Stomach (tissue), 9 donors: ENCODE results near the gene DCP1B. TPM values are rescaled to one million over a fixed set of nuclear protein-coding genes. Genes with fewer than 3 reads are reported as not detected.

Experiments
- DNase-seq, 2 donors: peaks; one replicate each; pipeline versions ENCODE4 v3.0.0 to v3.0.0-alpha.2; 2013 to 2019
- H3K27ac ChIP-seq, 5 donors: fragments of 200-600 bp in 4 of 5; sonication (generic) in 4 of 5; one replicate each; pipeline ENCODE4 v1.5.1; 2013 to 2019; ENCODE audit warnings: mild to moderate bottlenecking in 1 of 5, moderate library complexity in 1 of 5
- H3K27me3 ChIP-seq, 3 donors: fragments of 200-600 bp; sonication (generic); one replicate each; pipeline ENCODE4 v1.5.1; 2017 to 2019; ENCODE audit warnings: mixed run types in 1 of 3
- H3K36me3 ChIP-seq, 4 donors: fragments of 200-600 bp; sonication (generic); 1 replicate in 3 of 4; 2 replicates in 1 of 4; pipeline ENCODE4 v1.5.1; 2016 to 2019
- H3K4me1 ChIP-seq, 4 donors: fragments of 200-600 bp; sonication (generic); one replicate each; pipeline ENCODE4 v1.5.1; 2016 to 2019
- H3K4me3 ChIP-seq, 4 donors: fragments of 200-600 bp; sonication (generic) in 3 of 4; one replicate each; pipeline ENCODE4 v1.5.1; 2016 to 2019; ENCODE audit warnings: mild to moderate bottlenecking in 1 of 4
- H3K9me3 ChIP-seq, 4 donors: fragments of 200-600 bp; sonication (generic); one replicate each; pipeline ENCODE4 v1.5.1; 2016 to 2019
- CTCF ChIP-seq, 7 experiments: fragments of 450-650 bp in 4 of 7; fragments of 200-600 bp in 3 of 7; sonication (generic) in 3 of 7; IDR thresholded peaks; one replicate each; pipeline ENCODE4 v1.5.1; 2016 to 2019; ENCODE audit warnings: antibody characterized with exemption in 7 of 7, control low read depth in 2 of 7, mild to moderate bottlenecking in 1 of 7
- EP300 ChIP-seq: sonication (generic); formaldehyde crosslinking; IDR thresholded peaks from one replicate; pipeline ENCODE4 v1.6.1; 2017; ENCODE audit warnings: antibody characterized with exemption
- POLR2A ChIP-seq, 4 donors: fragments of 450-650 bp; IDR thresholded peaks; one replicate each; pipeline ENCODE4 v1.6.1; 2016; ENCODE audit warnings: antibody characterized with exemption in 4 of 4, control low read depth in 2 of 4, mild to moderate bottlenecking in 1 of 4, moderate library complexity in 1 of 4
- POLR2AphosphoS5 ChIP-seq, 3 donors: sonication (generic); formaldehyde crosslinking; IDR thresholded peaks; one replicate each; pipeline ENCODE4 v1.6.1; 2016; ENCODE audit warnings: antibody characterized with exemption in 3 of 3
- WGBS, 5 donors: extraction: QIAGEN DNeasy Blood & Tissue Kit in 3 of 5; methylation state at CpG; one replicate each; pipeline versions ENCODE4 v1.1.5 to v1.1.7; 2013 to 2018; 5-methylcytosine and 5-hydroxymethylcytosine counted together
- intact Hi-C: fragments of 100-400 bp; cut with DNase I; formaldehyde crosslinking; loops from one replicate; pipeline ENCODE4 v1.15.1; 2023; ENCODE audit warnings: low total_unique reads
- polyA plus RNA-seq, 3 donors: library from polyadenylated mRNA; stranded (reverse); fragments of 200-250 nt; gene quantifications; one replicate each; pipeline ENCODE4 v1.2.3, GENCODE V29; 2013
- total RNA-seq, 5 donors: library from RNA; depleted of rRNA; stranded (reverse); fragments of >200 nt; gene quantifications; one replicate each; pipeline versions ENCODE4 v1.1.0 to v1.2.3, GENCODE V29; 2014 to 2016
- donor health status: healthy with polysubstance abuse.
- donor health status: Bipolar disorder and iron deficiency.
- donor health status: healthy.

The DCP1B gene
- total and polyA plus RNA-seq, 8 donors, result 5.8 to 43.2 (median 16.0) TPM; not detected in 1

- peak in 1 of 2 donors; percentile 20 for DNase-seq
- H3K9me3 ChIP-seq, result no peaks in the 10 kb centered on the region
- 82 to 90% (median 86%) methylated on average over 11 of the region's 11 CpGs for WGBS, 5 donors
- H3K27ac ChIP-seq, result no peak overlapping the region
- H3K27me3 ChIP-seq, result peaks cover 0 to 9% (median 4%) of the 10 kb centered on the region in 3 donors
- H3K4me1 ChIP-seq, result peaks cover 7 to 51% (median 20%) of the 10 kb centered on the region in 4 donors
- no peaks in the 10 kb centered on the region for H3K36me3 ChIP-seq
- H3K4me3 ChIP-seq, result no peak overlapping the region
- TF ChIP-seq POLR2AphosphoS5 (IDR thresholded peaks at IDR 0.05), result no peak
- TF ChIP-seq POLR2A (IDR thresholded peaks at IDR 0.05), result no peak
- TF ChIP-seq CTCF (IDR thresholded peaks at IDR 0.05), result no peak
- no peak for TF ChIP-seq EP300
- intact Hi-C loops, result no loop called here
Measured at GRCh38 chr12:1929241-1929984, 74.8 kb downstream of the DCP1B start.

GRCh38 chr12:1928439-1929121 is 75.7 kb downstream of the DCP1B start:
- intact Hi-C loops, result no loop called here
- 86 to 93% (median 87%) methylated on average over 14 to 22 of the region's 22 CpGs for WGBS, 5 donors
- H3K4me1 ChIP-seq, result peaks cover 7 to 43% (median 17%) of the 10 kb centered on the region in 4 donors
- peak overlapping the region in 1 of 5 donors; percentile 35 for H3K27ac ChIP-seq
- no peak overlapping the region for H3K4me3 ChIP-seq
- no peaks in the 10 kb centered on the region for H3K36me3 ChIP-seq
- DNase-seq, result peak in 1 of 2 donors; percentile 25
- H3K9me3 ChIP-seq, result no peaks in the 10 kb centered on the region
- H3K27me3 ChIP-seq, result peaks cover 0 to 9% (median 4%) of the 10 kb centered on the region in 3 donors
- TF ChIP-seq CTCF (IDR thresholded peaks at IDR 0.05) (no peak), EP300 (no peak), POLR2AphosphoS5 (IDR thresholded peaks at IDR 0.05) (no peak), POLR2A (IDR thresholded peaks at IDR 0.05) (no peak)

GRCh38 chr12:1927751-1928351 is 76.4 kb downstream of the DCP1B start:
- Histone ChIP-seq H3K9me3 (no peaks in the 10 kb centered on the region), H3K36me3 (no peaks in the 10 kb centered on the region), H3K4me3 (no peak overlapping the region), H3K27ac (peak overlapping the region in 2 of 5 donors; percentile 10 to 35), H3K4me1 (peaks cover 7 to 35% (median 14%) of the 10 kb centered on the region in 4 donors), H3K27me3 (peaks cover 0 to 9% (median 4%) of the 10 kb centered on the region in 3 donors)
- intact Hi-C loops, result no loop called here
- TF ChIP-seq EP300 (no peak), POLR2AphosphoS5 (IDR thresholded peaks at IDR 0.05) (peak in 1 of 3 donors; percentile 75), CTCF (IDR thresholded peaks at IDR 0.05) (no peak), POLR2A (IDR thresholded peaks at IDR 0.05) (no peak)
- WGBS, 5 donors, result 64 to 82% (median 76%) methylated on average over 15 of the region's 15 CpGs
- peak; percentile 24 to 62 for DNase-seq

- intact Hi-C loops, result no loop called here
- peaks cover 2 to 28% (median 8%) of the 10 kb centered on the region in 4 donors for H3K4me1 ChIP-seq
- TF ChIP-seq POLR2A (IDR thresholded peaks at IDR 0.05) (no peak), EP300 (no peak), CTCF (IDR thresholded peaks at IDR 0.05) (no peak), POLR2AphosphoS5 (IDR thresholded peaks at IDR 0.05) (no peak)
- peaks cover 0 to 13% (median 8%) of the 10 kb centered on the region in 3 donors for H3K27me3 ChIP-seq
- H3K9me3 ChIP-seq, result no peaks in the 10 kb centered on the region
- H3K4me3 ChIP-seq, result no peak overlapping the region
- DNase-seq, result peak in 1 of 2 donors; percentile 17
- H3K27ac ChIP-seq, result peak overlapping the region in 2 of 5 donors; percentile 10 to 35
- 88 to 94% (median 91%) methylated on average over 11 of the region's 11 CpGs for WGBS, 5 donors
- no peaks in the 10 kb centered on the region for H3K36me3 ChIP-seq
Measured at GRCh38 chr12:1927051-1927680, 77.1 kb downstream of the DCP1B start.
